ENCODE data around the gene RHBDD3. TPM values are rescaled to one million over a fixed set of nuclear protein-coding genes. Genes with fewer than 3 reads are reported as not detected.
"Not testable (repeated sequence)": the region's sequence is repeated elsewhere in the genome, so short reads cannot be mapped to it uniquely, and the experiment has no call there.

RHBDD3 gene
- total RNA-seq, 2 experiments from 2014 or later, result 27.5 to 30.1 TPM

GRCh38 chr22:29244785-29245625 lies 22.8 kb downstream of the RHBDD3 start:
- no peak for ATAC-seq (ENCODE audit: low read depth)

GRCh38 chr22:29243874-29244446 lies 23.8 kb downstream of the RHBDD3 start:
- DNase-seq (no peak), ATAC-seq (ENCODE audit: low read depth) (no peak)
- H3K27ac Mint-ChIP-seq, result no peak overlapping the region
- peaks cover 2% of the 10 kb centered on the region for H3K36me3 Mint-ChIP-seq
- POLR2A ChIA-PET, result no interaction called here
- no peak overlapping the region for H3K4me3 Mint-ChIP-seq
- peaks cover 12% of the 10 kb centered on the region for H3K9me3 Mint-ChIP-seq
- peaks cover 2% of the 10 kb centered on the region for H3K4me1 Mint-ChIP-seq
- peaks cover 27% of the 10 kb centered on the region for H3K27me3 Mint-ChIP-seq

More at GRCh38 chr22:29244785-29245625, 22.8 kb downstream of the RHBDD3 start:
- Mint-ChIP-seq H3K9me3 (peaks cover 10% of the 10 kb centered on the region), H3K27ac (no peak overlapping the region), H3K4me1 (peaks cover 2% of the 10 kb centered on the region), H3K27me3 (peaks cover 26% of the 10 kb centered on the region), H3K36me3 (peaks cover under 1% of the 10 kb centered on the region), H3K4me3 (no peak overlapping the region)
- DNase-seq, result no peak
- POLR2A ChIA-PET, result no interaction called here

- POLR2A ChIA-PET; H3K27ac Mint-ChIP-seq; DNase-seq; ATAC-seq (ENCODE audit: low read depth); H3K4me3 Mint-ChIP-seq; H3K4me1 Mint-ChIP-seq; H3K36me3 Mint-ChIP-seq: not testable (repeated sequence)
- Mint-ChIP-seq H3K9me3 (peaks cover 12% of the 10 kb centered on the region), H3K27me3 (peaks cover 29% of the 10 kb centered on the region)
These were observed 27.3 kb downstream of the RHBDD3 start for GRCh38 chr22:29240481-29240880.

GRCh38 chr22:29233277-29233877 lies 34.4 kb downstream of the RHBDD3 start:
- no peak for DNase-seq
- peaks cover 8% of the 10 kb centered on the region for H3K27me3 Mint-ChIP-seq
- H3K9me3 Mint-ChIP-seq, result peaks cover 3% of the 10 kb centered on the region
- no peaks in the 10 kb centered on the region for H3K4me1 Mint-ChIP-seq
- no peak overlapping the region for H3K4me3 Mint-ChIP-seq
- H3K27ac Mint-ChIP-seq, result no peak overlapping the region
- ATAC-seq (ENCODE audit: low read depth), result no peak
- POLR2A ChIA-PET, result no interaction called here
- no peaks in the 10 kb centered on the region for H3K36me3 Mint-ChIP-seq

DNA sequence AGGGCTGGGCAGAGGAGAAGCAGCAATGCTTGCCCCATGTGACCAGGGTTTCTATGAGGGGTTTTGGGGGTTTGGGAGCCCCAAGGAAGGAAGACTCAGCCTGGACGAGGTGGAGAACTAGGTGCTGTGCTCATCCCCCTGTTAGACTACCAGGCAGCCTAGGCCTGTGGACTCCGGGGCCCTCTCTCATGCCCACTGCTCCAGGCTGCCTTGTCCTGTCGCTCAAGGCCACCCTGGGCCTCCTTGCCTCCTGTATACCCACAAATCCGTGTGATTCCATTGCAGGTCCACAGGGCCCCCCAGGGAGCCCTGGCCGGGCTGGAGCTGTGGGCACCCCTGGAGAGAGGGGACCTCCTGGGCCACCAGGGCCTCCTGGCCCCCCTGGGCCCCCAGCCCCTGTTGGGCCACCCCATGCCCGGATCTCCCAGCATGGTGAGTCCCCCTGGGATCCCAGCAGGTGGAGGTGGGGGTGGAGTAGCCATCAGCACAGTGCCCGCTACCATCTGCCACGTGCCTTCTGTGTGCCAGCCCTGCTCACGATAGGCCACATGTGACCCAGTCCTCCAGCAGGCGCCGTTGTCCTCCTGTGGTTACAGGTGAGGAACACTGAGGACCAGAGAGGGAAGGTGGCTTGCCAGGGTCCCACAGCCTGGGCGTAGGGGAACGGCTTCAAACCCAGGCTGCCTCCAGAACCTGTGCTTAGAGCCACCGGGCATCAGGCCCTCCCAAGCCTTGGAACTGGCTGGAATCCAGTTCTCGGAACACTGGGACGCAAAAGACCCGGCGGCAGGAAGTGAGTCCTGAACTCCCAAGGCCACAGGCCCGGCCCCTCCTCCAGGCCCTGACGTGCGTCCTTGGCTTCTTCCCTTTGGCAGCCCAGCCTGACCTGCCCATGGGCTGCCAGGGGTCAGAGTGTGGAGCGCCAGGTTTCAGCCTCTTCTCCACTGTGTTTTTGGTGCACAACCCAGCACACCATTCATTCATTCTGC lies 35.5 kb downstream of the RHBDD3 start:
- POLR2A ChIA-PET, result no interaction called here
- no peak overlapping the region for H3K27ac Mint-ChIP-seq
- no peak for DNase-seq
- peaks cover 4% of the 10 kb centered on the region for H3K27me3 Mint-ChIP-seq
- H3K4me1 Mint-ChIP-seq, result no peaks in the 10 kb centered on the region
- no peak overlapping the region for H3K4me3 Mint-ChIP-seq
- no peaks in the 10 kb centered on the region for H3K36me3 Mint-ChIP-seq
- H3K9me3 Mint-ChIP-seq, result peaks cover 3% of the 10 kb centered on the region
- ATAC-seq (ENCODE audit: low read depth), result no peak

DNA sequence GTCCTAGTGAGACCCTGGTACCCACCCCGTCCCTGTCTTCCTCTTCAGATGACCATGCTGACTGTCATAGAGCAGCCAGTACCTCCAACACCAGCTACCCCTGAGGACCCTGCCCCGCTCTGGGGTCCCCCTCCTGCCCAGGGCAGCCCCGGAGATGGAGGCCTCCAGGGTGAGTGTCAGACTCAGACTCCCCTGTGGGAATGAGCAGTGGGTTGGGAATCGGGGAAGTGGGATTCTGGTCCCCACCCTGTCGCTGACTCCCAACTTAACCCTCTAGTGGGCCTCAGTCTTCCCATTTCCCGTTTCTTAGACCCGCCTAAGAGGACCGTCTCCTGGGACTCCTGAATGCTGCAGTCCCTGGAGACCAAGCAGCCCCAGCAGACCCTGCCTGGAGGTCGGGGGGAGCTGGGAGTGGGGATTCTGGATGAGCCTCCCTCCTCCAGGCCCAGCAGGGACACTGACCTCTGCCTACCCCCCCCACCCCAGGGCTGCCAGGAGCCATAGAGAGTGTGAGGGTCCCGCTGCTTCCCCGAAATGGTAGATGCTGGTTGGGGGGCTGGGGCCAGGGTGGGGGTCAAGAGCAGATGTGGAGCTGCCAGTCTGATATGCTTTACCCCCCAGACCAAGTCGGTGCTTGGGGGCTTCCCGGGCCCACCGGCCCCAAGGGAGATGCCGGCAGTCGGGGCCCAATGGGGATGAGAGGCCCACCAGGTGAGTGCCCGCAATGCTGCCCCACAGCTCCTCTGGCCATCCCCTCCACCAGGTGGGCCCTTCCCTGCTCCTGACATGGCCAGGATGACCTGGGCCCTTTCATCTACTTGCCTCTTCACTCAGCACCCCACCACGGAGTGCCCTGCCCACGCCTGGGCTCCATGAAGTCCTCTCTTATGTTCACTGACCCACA lies 36.6 kb downstream of the RHBDD3 start:
- DNase-seq (no peak), ATAC-seq (ENCODE audit: low read depth) (no peak)
- Mint-ChIP-seq H3K27ac (peak overlapping the region; percentile 5), H3K4me1 (no peaks in the 10 kb centered on the region), H3K4me3 (no peak overlapping the region), H3K9me3 (peaks cover 3% of the 10 kb centered on the region), H3K36me3 (no peaks in the 10 kb centered on the region), H3K27me3 (peaks cover 9% of the 10 kb centered on the region)
- POLR2A ChIA-PET, result no interaction called here

- POLR2A ChIA-PET, result no interaction called here
- no peaks in the 10 kb centered on the region for H3K4me1 Mint-ChIP-seq
These were observed 41.3 kb downstream of the RHBDD3 start for GRCh38 chr22:29226351-29226981.

DNA sequence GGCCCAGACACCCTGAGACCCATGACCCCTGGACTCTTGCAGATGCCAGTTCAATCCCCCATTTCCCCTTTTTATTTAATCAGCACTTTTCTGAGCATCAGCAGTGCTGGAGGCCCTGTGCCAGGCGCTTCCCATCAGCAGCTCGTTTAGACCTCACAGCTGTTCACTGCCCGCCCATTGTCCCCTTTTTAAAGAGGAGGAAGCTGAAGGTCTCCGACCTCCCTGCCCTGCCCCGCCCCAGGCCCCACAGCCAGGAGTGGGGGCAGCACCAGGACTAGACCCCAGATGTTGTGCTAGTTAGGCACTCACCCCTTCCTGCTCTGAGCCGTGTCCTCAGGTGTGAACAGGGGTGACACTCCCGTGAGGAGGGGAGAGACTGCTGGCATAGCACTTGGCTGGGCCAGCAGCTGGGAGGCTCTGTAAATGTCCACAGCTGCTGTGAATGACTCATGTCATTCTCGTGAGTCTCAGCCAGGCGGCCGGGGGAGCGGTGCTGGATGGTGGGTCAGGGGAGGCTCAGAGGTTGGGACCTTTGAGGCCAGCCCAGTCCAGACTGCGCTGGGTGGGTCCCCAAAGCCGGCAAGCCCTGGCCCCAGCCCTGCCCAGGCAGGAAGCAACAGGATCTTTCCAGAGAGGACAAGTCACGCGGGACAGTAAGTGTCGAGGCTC lies 42.2 kb downstream of the RHBDD3 start:
- Mint-ChIP-seq H3K9me3 (no peaks in the 10 kb centered on the region), H3K27ac (no peak overlapping the region), H3K4me3 (no peak overlapping the region), H3K27me3 (peaks cover 5% of the 10 kb centered on the region), H3K36me3 (no peaks in the 10 kb centered on the region), H3K4me1 (no peaks in the 10 kb centered on the region)
- DNase-seq (no peak), ATAC-seq (ENCODE audit: low read depth) (no peak)
- POLR2A ChIA-PET, result interaction anchor here (0.5 kb wide), 1 partner anchor 221 kb away, joined by 3 read pairs; no protein-coding TSS in a partner anchor

More at GRCh38 chr22:29226351-29226981, 41.3 kb downstream of the RHBDD3 start:
- Mint-ChIP-seq H3K27ac (no peak overlapping the region), H3K36me3 (no peaks in the 10 kb centered on the region), H3K4me3 (no peak overlapping the region), H3K9me3 (no peaks in the 10 kb centered on the region), H3K27me3 (peaks cover 5% of the 10 kb centered on the region)
- ATAC-seq (ENCODE audit: low read depth), result no peak
- DNase-seq, result no peak

DNA sequence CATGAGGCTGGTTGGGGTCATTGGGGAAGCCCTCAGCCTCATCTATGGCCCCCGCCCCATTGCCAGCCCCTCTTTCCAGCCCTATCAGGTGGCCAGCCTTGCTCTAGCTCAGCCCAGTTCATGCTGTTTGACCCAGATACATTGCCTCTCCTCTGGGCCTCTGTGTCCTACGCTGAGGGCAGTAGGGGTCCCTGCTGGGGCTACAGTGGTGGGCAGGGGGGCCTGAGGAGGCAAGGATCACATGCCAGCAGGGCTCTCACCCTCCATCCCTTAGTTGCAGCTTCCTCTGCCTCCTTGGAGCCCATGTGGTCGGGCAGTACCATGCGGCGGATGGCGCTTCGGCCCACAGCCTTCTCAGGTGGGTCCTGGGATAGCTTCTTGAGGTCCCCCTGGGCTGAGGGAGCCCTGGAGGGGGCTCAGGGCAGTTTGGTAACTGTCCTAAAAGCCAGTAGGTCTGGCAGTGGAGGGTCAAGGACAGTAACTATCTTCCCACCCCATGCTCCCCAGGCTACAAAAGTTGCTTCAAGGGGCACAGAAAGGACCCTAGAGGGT lies 42.8 kb downstream of the RHBDD3 start:
- Mint-ChIP-seq H3K27me3 (peaks cover 5% of the 10 kb centered on the region), H3K9me3 (no peaks in the 10 kb centered on the region), H3K36me3 (no peaks in the 10 kb centered on the region), H3K27ac (no peak overlapping the region), H3K4me3 (no peak overlapping the region), H3K4me1 (no peaks in the 10 kb centered on the region)
- POLR2A ChIA-PET, result interaction anchor here (0.5 kb wide), 2 partner anchors 22 to 221 kb away, joined by 3 to 4 read pairs; no protein-coding TSS in a partner anchor
- no peak for ATAC-seq (ENCODE audit: low read depth)
- DNase-seq, result no peak

DNA sequence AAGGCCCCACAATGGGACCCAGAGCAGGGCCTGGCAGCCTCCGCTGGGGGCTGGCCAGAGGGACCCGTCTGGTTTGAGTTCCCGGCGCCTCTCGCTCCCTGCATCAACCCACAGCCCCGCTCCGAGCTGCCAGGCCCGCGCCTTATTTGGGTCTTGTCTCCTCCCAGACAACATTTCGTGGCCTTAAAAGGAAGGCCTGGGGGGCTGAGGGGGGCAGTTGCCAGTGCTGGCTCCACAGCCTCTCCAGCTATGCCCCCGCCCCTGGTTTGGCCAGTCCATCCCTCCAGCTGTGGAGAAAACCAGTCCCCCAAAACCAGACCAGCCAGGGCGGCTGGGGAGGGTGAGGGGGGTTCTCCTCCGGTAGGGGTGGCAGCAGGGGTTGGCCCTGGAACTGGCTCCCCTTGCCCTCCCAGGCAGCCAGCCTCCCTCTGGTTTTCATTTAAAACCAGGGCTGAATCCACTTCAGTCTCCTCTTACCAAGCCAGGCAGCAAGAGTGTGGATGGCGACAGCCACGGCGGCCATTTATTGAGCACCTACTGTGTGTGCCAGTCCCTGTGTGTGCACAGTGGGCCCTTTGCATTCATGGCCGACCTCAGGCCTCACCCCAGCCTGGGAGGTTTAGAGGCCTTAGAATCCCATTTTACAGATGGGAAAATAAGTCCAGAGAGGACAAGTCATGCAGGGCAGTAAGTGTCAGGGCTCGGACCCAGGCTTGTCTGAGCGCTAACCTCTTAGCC lies 43.5 kb downstream of the RHBDD3 start:
- Mint-ChIP-seq H3K27me3 (peaks cover 5% of the 10 kb centered on the region), H3K4me3 (no peak overlapping the region), H3K27ac (no peak overlapping the region), H3K4me1 (no peaks in the 10 kb centered on the region), H3K9me3 (no peaks in the 10 kb centered on the region), H3K36me3 (no peaks in the 10 kb centered on the region)
- ATAC-seq (ENCODE audit: low read depth) (no peak), DNase-seq (no peak)
- POLR2A ChIA-PET, result interaction anchor here (0.5 kb wide), 1 partner anchor 21 kb away, joined by 4 read pairs; no protein-coding TSS in a partner anchor
